HepG2 (cell line): ENCODE measurements around the gene IPO13. TPM values are rescaled to one million over a fixed set of nuclear protein-coding genes. Genes with fewer than 3 reads are reported as not detected.

Experiments used
- ATAC-seq: fragments of 200-7000 bp; cut with Tn5 transposase; 3 replicates; pipeline ENCODE4 v1.9.1; 2020; ENCODE audit warnings: mild to moderate bottlenecking, moderate library complexity
- BruUV-seq: library from RNA; stranded (reverse); fragments of 400-500 nt; replicated peaks from 2 replicates; lab custom pipeline; 2021; lab: Mats Ljungman, UMichigan
- CTCF ChIA-PET: fragments of 300-600 bp; formaldehyde crosslinking; extraction: SDS; loops from one replicate; lab custom pipeline; 2021; ENCODE audit warnings: low total read pairs, inconsistent platforms, low intra/inter-chr PET ratio; lab: Yijun Ruan, JAX
- POLR2A ChIA-PET: fragments of 350-600 bp; sonication (Branson Sonifier 250); formaldehyde crosslinking; loops from one replicate; lab custom pipeline; 2020; ENCODE audit warnings: antibody characterized with exemption, inconsistent platforms; lab: Yijun Ruan, JAX
- DNase-seq: peaks from one replicate; pipeline ENCODE4 v3.0.0-alpha.2; 2015; ENCODE audit warnings: low spot score
- FAIRE-seq: peaks from 3 replicates; lab custom pipeline; 2011; peaks lifted over from hg19 to GRCh38; lab: Jason Lieb, UNC
- H2AFZ ChIP-seq: one replicate; pipeline ENCODE4 v1.6.1; 2011; ENCODE audit warnings: low read length, inconsistent platforms
- H3K27ac ChIP-seq: fragments of 300-600 bp; 3 replicates; pipeline ENCODE4 v1.8.0; 2011; ENCODE audit warnings: mixed run types, mild to moderate bottlenecking, mixed read lengths, low read length, inconsistent platforms; ENCODE audit not compliant: insufficient read depth; ENCODE audit errors: extremely low read length
- H3K27me3 ChIP-seq, 2 experiments: fragments of 200-600 bp in 1 of 2; 2 replicates in 1 of 2; 3 replicates in 1 of 2; pipeline versions ENCODE4 v1.6.0 to v1.8.0; 2011; ENCODE audit warnings: low read length in 2 of 2, mild to moderate bottlenecking in 2 of 2, moderate library complexity in 2 of 2, inconsistent platforms in 1 of 2; ENCODE audit not compliant: insufficient read depth in 2 of 2, control insufficient read depth in 1 of 2
- H3K36me3 ChIP-seq, 2 experiments: fragments of 200-600 bp in 1 of 2; replicated peaks in 1 of 2; 2 replicates in 1 of 2; 3 replicates in 1 of 2; pipeline versions ENCODE4 v1.5.1 to v1.8.0; 2011; ENCODE audit warnings: low read length in 2 of 2, inconsistent platforms in 1 of 2; ENCODE audit not compliant: insufficient read depth in 2 of 2, control insufficient read depth in 1 of 2
- H3K4me1 ChIP-seq: 2 replicates; pipeline ENCODE4 v1.5.1; 2012; ENCODE audit warnings: low read length, inconsistent platforms; ENCODE audit not compliant: insufficient read depth
- H3K4me2 ChIP-seq: 2 replicates; pipeline ENCODE4 v1.6.0; 2011; ENCODE audit warnings: low read depth, low read length, inconsistent platforms
- H3K4me3 ChIP-seq, 3 experiments: fragments of 200-600 bp in 1 of 3; sonication (generic), shearing (Covaris generic) in 1 of 3; replicated peaks in 1 of 3; 2 replicates each; pipeline ENCODE4 v1.5.1; 2011 to 2016; ENCODE audit warnings: low read length in 3 of 3, inconsistent platforms in 2 of 3, low read depth in 2 of 3, mild to moderate bottlenecking in 2 of 3, control low read depth in 1 of 3, mixed read lengths in 1 of 3; ENCODE audit not compliant: insufficient read depth in 1 of 3
- H3K79me2 ChIP-seq: one replicate; pipeline ENCODE4 v1.6.1; 2011; ENCODE audit warnings: low read length, inconsistent platforms; ENCODE audit not compliant: insufficient read depth
- H3K9ac ChIP-seq: 2 replicates; pipeline ENCODE4 v1.6.0; 2011; ENCODE audit warnings: mild to moderate bottlenecking, low read depth, low read length, inconsistent platforms; ENCODE audit not compliant: insufficient read depth
- H3K9me3 ChIP-seq: 2 replicates; pipeline ENCODE4 v1.5.1; 2012; ENCODE audit warnings: mild to moderate bottlenecking, low read length
- H4K20me1 ChIP-seq: 2 replicates; pipeline ENCODE4 v1.6.0; 2011; ENCODE audit warnings: inconsistent platforms, mild to moderate bottlenecking, low read length, moderate library complexity; ENCODE audit not compliant: insufficient read depth
- ATF1 ChIP-seq: IDR thresholded peaks from 2 replicates; pipeline ENCODE4 v1.6.1; 2016; ENCODE audit warnings: mild to moderate bottlenecking, control low read depth
- CBX2 ChIP-seq, 2 experiments: fragments of 200-600 bp in 1 of 2; sonication (generic); formaldehyde crosslinking in 1 of 2; IDR thresholded peaks; 2 replicates each; pipeline versions ENCODE4 v1.7.0 to v1.8.1; 2018 to 2022; ENCODE audit warnings: low read depth in 2 of 2, low read length in 1 of 2, mild to moderate bottlenecking in 1 of 2, missing genetic modification reagents in 1 of 2
- NAIF1 ChIP-seq: sonication (generic); formaldehyde crosslinking; IDR thresholded peaks from 2 replicates; pipeline ENCODE4 v1.5.0; 2020; ENCODE audit warnings: mild to moderate bottlenecking, missing genetic modification reagents, borderline replicate concordance
- NFIB ChIP-seq: sonication (generic); formaldehyde crosslinking; IDR thresholded peaks from 2 replicates; pipeline ENCODE4 v1.9.0; 2021; ENCODE audit warnings: missing genetic modification reagents, mild to moderate bottlenecking, borderline replicate concordance
- NR2F6 ChIP-seq, 2 experiments: IDR thresholded peaks; 2 replicates each; pipeline ENCODE4 v1.6.1; 2016; ENCODE audit warnings: antibody characterized with exemption in 1 of 2, mild to moderate bottlenecking in 1 of 2
- ONECUT2 ChIP-seq: sonication (generic); formaldehyde crosslinking; IDR thresholded peaks from 2 replicates; pipeline ENCODE4 v1.4.0; 2020; ENCODE audit warnings: missing genetic modification reagents
- TAF15 ChIP-seq: fragments of 200-400 bp; formaldehyde crosslinking; IDR thresholded peaks from one replicate; pipeline ENCODE4 v1.6.1; 2018; ENCODE audit warnings: mild to moderate bottlenecking, low read depth, low read length; ENCODE audit not compliant: poor library complexity, severe bottlenecking
- ZBTB2 ChIP-seq: sonication (generic); formaldehyde crosslinking; IDR thresholded peaks from 2 replicates; pipeline ENCODE4 v1.8.0; 2022; ENCODE audit warnings: low read depth, missing genetic modification reagents
- ZFP36L2 ChIP-seq: sonication (generic); formaldehyde crosslinking; IDR thresholded peaks from 2 replicates; pipeline ENCODE4 v1.4.0; 2020; ENCODE audit warnings: missing genetic modification reagents
- ZKSCAN5 ChIP-seq: sonication (generic); formaldehyde crosslinking; IDR thresholded peaks from 2 replicates; pipeline ENCODE4 v1.5.1; 2020; ENCODE audit warnings: mild to moderate bottlenecking, missing genetic modification reagents
- ZNF260 ChIP-seq: sonication (generic); formaldehyde crosslinking; IDR thresholded peaks from 2 replicates; pipeline ENCODE4 v1.4.0; 2020; ENCODE audit warnings: missing genetic modification reagents, low read depth, mild to moderate bottlenecking, borderline replicate concordance
- ZNF749 ChIP-seq: sonication (generic); formaldehyde crosslinking; IDR thresholded peaks from 2 replicates; pipeline ENCODE4 v1.8.0; 2022; ENCODE audit warnings: mild to moderate bottlenecking, missing genetic modification reagents, moderate library complexity, borderline replicate concordance
- ZNF777 ChIP-seq: sonication (generic); formaldehyde crosslinking; IDR thresholded peaks from 2 replicates; pipeline ENCODE4 v1.4.0; 2020; ENCODE audit warnings: missing genetic modification reagents
- ZSCAN22 ChIP-seq: sonication (generic); formaldehyde crosslinking; IDR thresholded peaks from 2 replicates; pipeline ENCODE4 v1.4.0; 2020; ENCODE audit warnings: mild to moderate bottlenecking, missing genetic modification reagents
- whole genome bisulfite sequencing: methylation state at CpG from one replicate; pipeline ENCODE4 v1.1.6; 2017; ENCODE audit warnings: low lambda C conversion rate; 5-methylcytosine and 5-hydroxymethylcytosine counted together
- in situ Hi-C: cut with HindIII; loops from 2 replicates; pipeline ENCODE4 v1.10.0; 2017; ENCODE audit warnings: low pct_unique_long_range_greater_than_20kb; ENCODE audit not compliant: extremely low pct_ligation_motif_present
- intact Hi-C: fragments of 100-400 bp; cut with micrococcal nuclease; formaldehyde crosslinking; loops from one replicate; pipeline ENCODE4 v1.10.0; 2022; ENCODE audit not compliant: unreplicated experiment
- polyA plus RNA-seq, 8 experiments: library from polyadenylated mRNA; depleted of rRNA in 3 of 8; stranded (reverse) in 7 of 8; unstranded in 1 of 8; fragments of >200 nt; fragmentation: Illumina TruSeq in 4 of 8; extraction: Trizol in 4 of 8; gene quantifications; 2 replicates each; pipeline versions ENCODE4 v1.2.1 to v1.2.3, GENCODE V29; 2011 to 2016; ENCODE audit warnings: low read depth in 4 of 8, missing spikeins in 1 of 8, mixed read lengths in 1 of 8; ENCODE audit not compliant: insufficient read depth in 1 of 8
- total RNA-seq, 5 experiments: library from RNA; depleted of rRNA; stranded (reverse); fragments of >200 nt; fragmentation: Illumina TruSeq; extraction: Trizol; gene quantifications; 2 replicates each; pipeline ENCODE4 v1.2.3, GENCODE V29; 2016; ENCODE audit warnings: low read depth in 1 of 5

The IPO13 gene
- total and polyA plus RNA-seq, 2 of the 13 experiments (the other 11 are each of a cell fraction or from before 2014, with no cell fraction given), result 12.9 to 15.6 TPM

GRCh38 chr1:43898981-43899380 is 47.8 kb upstream of the IPO13 start:
- in situ Hi-C loops (no loop called here), intact Hi-C loops (no loop called here)
- H3K9me3 ChIP-seq, result no peaks in the 10 kb centered on the region
- H4K20me1 ChIP-seq, result no peaks in the 10 kb centered on the region
- H3K9ac ChIP-seq, result no peak overlapping the region
- H3K4me3 ChIP-seq, result no peak overlapping the region
- FAIRE-seq (no peak), ATAC-seq (no peak), DNase-seq (no peak)
- H3K27ac ChIP-seq, result no peak overlapping the region
- WGBS, result 98% methylated on average over 12 of the region's 12 CpGs
- TF ChIP-seq CBX2 (IDR thresholded peaks at IDR 0.05; ENCODE audit: low read depth, low read length) (no peak), CBX2 (CRISPR knock-in tag; IDR thresholded peaks at IDR 0.05; ENCODE audit: low read depth) (no peak), ZNF777 (CRISPR knock-in tag) (no peak), ATF1 (CRISPR knock-in tag) (no peak), ZSCAN22 (CRISPR knock-in tag) (no peak), ZFP36L2 (CRISPR knock-in tag) (no peak), ONECUT2 (no peak), NFIB (CRISPR knock-in tag) (no peak), TAF15 (no peak), ZKSCAN5 (CRISPR knock-in tag) (no peak), ZBTB2 (no peak), NR2F6 (IDR thresholded peaks at IDR 0.05) (no peak), NR2F6 (CRISPR knock-in tag; IDR thresholded peaks at IDR 0.05) (no peak), NAIF1 (CRISPR knock-in tag) (no peak), ZNF260 (no peak), ZNF749 (no peak)
- no peaks in the 10 kb centered on the region for H3K79me2 ChIP-seq
- BruUV-seq, result no TSS peak
- H3K27me3 ChIP-seq, result no peaks in the 10 kb centered on the region
- H3K4me2 ChIP-seq, result no peak overlapping the region
- H3K36me3 ChIP-seq, result peaks cover 7 to 16% of the 10 kb centered on the region in 2 experiments; a peak in 4 of 5 replicates
- H2AFZ ChIP-seq, result no peak overlapping the region
- ChIA-PET CTCF (no interaction called here), POLR2A (no interaction called here)
- H3K4me1 ChIP-seq, result peaks cover 6% of the 10 kb centered on the region
